NCI-H128 (cell line): ENCODE measurements around the gene RAB11FIP5.
A peak's percentile ranks its signal among the peaks of the same experiment; 100 is the strongest.

Experiments used
- DNase-seq: peaks from one replicate; lab custom pipeline; 2025; ENCODE audit not compliant: unreplicated experiment; lab: John Stamatoyannopoulos, UW

Gene RAB11FIP5

DNA sequence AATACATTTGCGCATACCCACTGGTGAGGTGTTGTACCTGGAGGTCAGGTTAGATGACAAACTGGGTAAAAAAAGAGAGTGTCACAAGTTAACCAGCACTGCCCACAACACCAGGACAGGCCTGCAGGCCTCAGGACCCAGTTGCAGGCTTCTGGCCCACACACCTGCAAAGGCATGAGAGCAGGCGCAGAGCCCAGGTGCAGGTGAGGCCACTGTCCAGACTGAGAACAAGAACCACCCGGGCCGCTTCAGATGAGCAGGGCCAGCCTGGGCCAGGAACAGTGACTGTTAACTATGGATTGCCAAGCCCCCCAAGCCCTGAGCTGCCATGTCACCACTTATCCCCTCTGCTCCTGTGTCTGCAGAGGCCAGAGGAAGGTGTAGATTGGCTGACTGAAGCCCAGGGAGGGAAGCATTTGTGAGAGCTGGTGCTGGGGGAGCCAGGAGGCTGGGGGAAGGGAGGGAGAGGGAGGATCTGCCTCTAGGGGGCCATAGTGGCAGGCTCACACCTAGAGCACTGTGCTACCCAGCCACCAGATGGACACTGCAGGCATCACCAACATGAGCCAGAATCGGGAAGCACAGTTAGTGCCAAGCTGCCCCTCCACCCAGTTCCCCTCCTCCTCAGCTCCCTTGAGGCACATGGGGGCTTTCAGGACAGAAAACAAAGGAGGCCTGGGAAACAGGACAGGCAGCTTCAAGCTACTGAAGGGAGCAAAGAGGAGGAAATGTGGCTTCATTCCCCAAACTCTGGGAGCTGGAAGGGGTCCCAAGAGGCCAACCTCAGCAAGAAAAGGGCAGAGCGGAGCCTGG is 76.6 kb downstream of the RAB11FIP5 start:
- DNase-seq = no peak

DNA sequence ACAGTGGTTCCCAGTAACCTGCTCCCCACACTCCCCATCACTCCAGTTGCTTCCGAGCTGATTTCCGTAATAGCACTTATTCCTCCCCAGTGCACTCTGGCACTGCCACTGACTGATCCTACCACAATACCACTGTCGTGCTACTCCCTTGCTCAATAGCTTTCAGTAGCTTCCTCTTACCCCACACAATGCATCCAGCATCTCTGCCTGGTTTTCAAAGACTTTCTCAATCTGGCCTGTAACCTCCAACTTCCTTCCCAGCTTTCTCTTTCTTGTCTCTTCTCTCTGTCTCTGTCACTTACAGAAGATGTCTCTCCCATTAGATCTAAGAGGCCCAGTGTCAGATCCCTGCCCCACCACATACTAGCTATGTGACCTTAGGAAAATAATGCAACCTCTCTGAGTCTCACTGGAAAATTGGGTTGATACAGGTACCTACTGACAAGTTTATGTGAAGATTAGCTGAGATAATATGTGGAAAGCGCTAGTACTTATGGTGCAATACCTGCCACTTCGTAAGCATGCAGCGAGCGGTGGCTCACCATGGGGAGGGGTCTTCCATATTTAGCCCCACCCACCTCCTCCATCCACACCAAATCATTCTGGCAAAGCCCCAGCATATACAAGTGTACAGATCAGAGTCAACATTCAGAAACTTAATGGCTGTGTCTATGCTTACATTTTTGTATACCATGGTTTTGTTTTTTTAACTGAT is 77.9 kb downstream of the RAB11FIP5 start:
- DNase-seq = no peak

DNA sequence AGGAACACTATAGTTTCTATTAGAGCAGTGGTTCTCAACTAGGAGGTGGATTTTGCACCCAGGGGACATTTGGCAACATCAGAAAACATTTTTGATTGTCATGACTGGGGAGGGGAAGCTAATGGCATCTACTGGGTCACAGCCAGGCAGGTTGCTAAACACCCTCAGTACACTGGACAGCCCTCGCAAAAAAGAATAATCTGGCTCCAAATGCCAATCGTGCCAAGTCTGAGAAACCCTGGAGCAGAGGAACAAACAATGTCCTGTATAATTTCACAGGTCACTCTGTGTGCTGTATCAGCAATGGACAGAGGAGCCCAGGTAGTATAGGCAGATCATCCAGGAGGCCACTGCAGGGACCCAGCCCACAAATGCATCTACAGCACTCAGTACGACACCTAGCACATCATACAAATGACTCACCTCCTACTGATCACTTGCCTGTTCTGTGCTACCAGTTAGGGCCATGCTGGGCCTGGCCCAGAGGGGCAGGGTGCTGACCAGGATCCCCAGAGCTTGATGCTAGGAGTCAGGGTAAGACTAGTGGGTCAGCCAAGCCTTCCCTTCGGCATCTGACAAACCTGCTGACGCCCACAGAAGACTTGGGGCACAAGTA is 78.9 kb downstream of the RAB11FIP5 start:
- no peak for DNase-seq

DNA sequence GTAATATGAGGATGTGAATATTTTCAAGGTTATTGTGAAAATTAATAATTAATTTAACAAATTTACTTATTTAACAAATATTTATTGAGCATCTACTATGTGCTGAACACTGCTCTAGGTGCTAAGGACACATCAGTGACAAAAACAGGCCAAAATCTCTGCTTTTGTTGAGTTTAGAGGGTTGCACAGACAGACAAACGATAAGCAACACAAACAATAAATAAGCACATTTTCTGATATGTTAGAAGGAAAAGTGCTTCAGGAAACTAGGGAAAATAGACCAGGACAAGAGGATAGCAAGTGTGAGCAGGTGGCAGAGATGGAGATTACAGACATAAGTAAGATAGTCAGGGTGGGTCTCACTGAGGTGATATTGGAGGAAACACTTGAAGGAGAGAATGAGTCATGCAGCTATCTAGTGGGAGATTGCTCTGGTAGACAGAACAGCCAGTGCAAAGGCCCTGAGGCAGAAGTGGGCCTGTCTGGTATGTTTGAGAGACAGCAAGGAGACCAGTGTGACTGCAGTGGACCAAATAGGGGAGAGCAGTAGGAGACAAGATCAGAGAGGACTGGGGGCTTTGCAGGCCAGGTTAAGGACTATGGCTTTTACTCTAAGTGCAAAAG is 79.5 kb downstream of the RAB11FIP5 start:
- no peak for DNase-seq

DNA sequence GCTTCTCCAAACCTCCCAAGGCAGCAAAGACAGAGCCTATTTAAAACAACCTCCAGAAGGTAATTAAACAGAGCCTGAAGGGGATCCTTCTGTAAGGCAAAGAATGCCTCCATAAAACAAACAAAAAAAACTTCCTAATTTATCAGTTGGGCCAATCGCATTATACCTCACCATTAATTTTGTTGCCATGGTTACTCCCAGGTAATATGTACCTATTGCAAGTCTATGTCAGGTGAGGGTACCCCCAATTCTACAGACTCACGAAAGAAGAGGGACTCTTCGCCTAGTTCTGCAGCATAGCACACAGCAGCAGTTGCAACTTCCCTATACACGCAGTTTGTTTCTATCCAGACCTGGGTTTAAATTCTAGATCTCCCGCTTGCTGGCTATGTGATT is 80.0 kb downstream of the RAB11FIP5 start:
- no peak for DNase-seq

DNA sequence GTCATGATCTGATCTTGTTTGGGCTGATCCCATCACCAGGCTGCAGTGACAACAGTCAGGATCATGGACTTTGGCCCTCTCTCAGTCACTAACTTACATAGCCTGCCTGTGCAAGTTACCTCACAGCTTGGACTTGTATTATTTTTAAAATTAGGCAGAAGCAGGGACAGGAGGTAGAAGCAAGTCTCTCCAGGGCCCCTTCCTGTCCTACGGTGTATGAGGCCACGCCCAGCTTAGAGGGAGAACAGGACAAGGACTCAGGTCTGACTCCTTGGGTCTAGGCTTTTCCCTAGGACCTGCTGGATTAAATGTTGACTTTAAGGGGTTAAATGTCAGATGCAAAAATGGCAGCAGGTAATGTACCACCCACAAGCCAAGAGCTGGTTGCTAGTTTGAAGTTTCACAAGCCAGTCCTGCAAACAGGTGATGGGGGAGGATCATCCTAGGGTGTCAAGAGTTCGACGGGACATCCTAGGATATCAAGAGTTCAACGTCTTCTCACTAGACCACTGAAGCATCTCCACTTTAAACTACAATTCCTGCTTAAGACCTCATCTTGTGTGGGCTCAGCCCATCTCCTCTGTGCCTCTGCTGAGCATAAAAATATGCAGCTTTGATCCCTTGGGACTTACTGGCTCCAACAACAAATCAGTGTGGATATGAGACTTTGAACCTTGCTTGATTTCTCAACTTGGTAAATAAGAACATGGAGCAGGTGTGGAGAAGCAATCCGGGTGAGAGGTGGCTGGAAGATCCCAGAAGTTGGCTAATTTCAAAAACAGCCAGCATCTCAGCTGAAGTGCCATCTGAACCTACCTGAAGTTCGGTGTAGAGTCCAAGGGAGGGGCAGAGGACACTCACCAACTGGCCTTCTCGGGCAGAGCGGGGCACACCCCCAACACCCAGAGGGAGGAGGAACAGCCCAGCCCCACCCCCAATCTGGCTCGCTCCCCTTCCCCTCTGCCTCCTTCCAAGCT is 80.7 kb downstream of the RAB11FIP5 start:
- DNase-seq = no peak

DNA sequence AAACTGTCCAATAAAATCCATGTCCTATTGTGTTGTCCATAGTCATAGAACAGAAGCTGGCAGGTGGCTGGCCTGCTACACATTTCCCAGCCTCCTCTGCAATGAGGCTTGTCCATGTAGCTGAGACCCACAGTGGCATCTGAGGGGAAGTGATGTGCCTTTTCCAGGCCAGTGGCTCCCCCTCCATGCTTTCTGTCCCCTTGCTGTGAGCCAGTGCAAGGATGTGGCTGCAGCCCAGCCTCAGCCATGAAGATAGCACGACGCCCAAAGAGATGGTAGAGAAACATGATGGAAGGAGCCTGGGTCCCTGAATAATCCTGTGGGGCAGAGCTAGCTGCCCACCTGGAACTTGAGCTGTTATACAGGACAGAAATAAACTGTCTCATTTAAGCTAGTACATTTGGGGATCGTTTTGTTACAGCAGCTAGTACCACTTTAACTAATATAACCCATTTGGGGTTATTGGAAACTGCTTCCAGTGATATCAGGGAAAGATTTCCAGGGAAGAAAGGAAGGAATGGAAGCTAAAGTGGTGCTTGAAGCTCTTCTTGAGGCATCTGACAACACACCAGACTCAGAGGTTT is 81.6 kb downstream of the RAB11FIP5 start:
- DNase-seq = no peak

DNA sequence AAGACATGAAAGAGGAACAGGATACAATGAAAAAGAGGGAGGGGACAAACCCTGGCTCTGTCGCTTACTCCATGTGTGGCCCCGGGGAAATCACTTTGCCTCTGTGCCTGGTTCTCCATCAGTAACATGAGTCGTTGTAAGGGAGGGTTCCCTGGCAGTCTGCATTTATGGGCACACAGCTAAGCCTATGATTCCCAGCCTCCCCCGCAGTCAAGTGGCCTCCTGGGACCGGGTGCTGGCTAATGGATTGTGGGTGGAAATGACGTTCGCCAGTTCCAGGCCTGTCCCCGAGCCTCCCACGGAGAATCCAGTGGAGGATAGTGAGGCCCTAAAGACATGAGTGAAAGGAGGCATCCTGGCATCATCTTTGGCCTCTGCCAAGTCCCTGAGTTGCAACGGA is 83.9 kb downstream of the RAB11FIP5 start:
- peak; percentile 65 for DNase-seq

DNA sequence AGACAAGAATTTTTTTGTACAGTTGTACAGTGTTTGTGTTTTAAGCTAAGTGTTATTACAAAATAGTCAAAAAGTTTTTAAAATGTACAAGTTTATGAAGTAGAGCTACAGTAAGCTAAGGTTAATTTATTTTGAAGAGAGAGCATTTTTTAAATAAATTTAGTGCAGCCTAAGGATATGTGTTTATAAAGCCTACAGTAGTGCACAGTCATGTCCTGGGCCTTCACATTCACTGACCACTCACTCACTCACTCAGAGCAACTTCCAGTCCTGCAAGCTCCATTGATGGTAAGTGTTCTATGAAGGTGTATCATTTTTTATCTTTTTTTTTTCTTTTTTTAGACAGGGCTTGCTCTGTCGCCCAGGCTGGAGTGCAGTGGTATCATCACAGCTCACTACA is 85.4 kb downstream of the RAB11FIP5 start:
- DNase-seq = no peak

DNA sequence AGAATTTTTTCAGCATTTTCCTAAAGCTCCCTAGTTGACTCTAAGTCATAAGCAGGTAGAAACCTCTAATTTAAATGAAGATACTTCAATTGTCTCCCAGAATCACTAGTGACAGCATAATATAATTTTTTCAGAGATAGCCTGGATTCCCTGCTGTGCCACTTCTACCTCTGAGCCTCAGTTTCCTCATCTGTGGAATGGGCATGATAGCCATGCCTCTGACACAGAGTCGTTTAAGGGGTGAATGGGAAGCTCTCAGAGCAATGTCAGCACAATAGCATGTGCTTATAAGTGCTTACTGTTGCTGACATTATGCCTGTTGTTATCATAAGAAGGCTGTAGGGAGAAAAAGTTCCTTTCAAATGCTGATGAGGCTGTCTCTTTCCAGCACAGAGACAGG is 89.3 kb downstream of the RAB11FIP5 start:
- no peak for DNase-seq
